ENCODE measurements around the gene PPIP5K1.
"Not testable (repeated sequence)": the region's sequence is repeated elsewhere in the genome, so short reads cannot be mapped to it uniquely, and the experiment has no call there.

PPIP5K1 gene

DNA sequence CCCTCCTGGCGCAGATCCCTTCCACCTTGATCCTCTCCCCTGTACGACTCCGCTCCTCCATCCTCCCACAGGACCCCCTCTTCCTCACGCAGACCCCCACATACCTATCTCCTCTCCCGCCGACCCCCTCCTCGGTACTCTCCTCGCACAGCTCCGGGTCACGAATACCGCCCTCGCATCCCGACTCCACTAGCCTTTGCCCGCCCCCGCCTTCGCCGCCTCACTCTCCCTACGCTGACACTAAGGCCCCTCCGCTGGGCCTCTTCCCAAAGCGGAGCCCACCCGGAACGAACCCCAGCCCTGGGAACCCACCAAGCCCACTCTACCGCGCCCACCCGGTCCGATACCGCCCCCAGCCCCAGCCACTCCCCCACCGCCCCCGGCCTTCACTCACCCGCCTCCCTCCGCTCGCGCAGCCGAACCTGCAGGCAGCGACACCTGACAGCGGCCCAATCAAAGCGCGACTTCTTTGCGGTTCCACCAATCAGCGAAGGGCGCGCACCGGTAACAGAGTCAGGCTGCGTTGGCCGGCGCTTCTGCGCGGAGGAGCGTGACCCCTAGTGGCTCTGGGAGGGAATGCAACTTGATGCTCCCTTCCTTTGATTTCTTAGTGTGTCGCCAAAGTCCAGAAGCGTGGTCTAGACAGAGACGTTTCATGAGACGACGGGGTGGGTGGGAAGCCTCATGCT lies at the start of gene PPIP5K1:
TSS of gene PPIP5K1 (minus strand) at position 431 of the 689 bp plus-strand sequence. CDS start 5,704 bp downstream, outside the sequence.
- DNase-seq: not testable (repeated sequence)

DNA sequence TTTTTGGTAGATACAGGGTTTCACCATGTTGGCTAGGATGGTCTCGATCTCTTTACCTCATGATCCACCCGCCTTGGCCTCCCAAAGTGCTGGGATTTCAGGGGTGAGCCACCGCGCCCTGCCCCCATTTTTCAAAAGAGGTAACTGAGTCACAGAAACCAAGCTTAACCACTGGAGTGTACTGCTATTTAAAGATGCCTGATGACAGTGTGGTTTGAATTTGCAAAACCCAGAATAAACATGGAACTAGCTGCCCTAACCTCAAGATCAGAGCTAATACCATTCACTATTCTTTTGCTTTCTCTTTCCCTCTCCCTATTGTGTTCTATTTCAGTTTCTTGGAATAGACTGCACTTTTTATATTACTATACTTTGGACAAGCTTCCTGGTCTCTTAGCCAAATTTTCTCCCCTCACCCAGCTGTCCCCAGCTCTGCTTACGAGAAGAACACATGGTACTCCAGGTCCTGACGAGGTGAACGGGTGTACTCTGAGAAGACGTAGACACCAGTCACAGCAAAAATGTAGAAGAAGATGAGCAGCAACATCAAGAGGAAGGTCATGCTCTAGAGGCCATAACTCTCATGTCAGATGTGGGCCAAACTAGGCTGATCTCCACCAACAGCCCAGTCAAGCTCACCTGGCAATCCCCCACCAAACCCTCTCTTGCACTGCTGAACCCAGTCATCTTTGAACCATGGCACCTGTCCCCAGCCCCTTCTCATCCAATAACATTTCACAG lies 48.6 kb upstream of the PPIP5K1 start:
- not testable (repeated sequence) for DNase-seq

DNA sequence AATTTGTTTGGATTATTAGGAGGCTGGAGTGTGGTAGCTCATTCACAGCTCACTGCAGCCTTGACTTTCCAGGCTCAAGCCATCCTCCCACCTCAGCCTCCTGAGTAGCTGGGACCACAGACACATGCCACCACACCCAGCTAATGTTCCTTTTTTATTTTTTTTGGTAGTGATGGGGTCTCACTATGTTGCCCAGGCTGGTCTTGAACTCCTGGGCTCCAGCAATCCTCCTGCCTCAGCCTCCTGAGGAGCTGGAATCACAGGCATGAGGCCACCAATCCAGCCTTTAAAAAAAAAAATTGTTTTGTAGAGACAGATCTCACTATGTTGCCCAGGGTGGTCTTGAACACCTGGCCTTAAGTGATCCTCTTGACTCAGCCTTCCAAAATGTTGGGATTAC lies 36.9 kb upstream of the PPIP5K1 start:
- not testable (repeated sequence) for DNase-seq

DNA sequence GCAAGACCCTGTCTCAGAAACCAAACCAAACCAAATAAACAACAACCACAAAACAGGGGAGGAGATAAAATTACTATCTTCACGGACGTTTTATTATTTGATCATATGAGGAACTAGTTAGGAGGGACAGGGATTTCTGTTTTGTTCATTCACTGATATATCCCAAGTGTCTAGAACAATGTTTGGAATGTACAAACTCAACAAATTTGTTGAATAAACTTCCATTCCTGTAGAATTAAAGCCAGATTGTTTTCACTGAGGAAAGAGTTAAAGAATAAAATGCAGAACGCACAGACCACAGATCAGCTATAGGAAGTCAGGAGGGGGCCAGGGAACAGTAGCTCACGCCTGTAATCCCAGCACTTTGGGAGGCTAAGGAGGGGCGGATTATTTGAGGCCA lies 35.1 kb upstream of the PPIP5K1 start:
- DNase-seq: no peak

DNA sequence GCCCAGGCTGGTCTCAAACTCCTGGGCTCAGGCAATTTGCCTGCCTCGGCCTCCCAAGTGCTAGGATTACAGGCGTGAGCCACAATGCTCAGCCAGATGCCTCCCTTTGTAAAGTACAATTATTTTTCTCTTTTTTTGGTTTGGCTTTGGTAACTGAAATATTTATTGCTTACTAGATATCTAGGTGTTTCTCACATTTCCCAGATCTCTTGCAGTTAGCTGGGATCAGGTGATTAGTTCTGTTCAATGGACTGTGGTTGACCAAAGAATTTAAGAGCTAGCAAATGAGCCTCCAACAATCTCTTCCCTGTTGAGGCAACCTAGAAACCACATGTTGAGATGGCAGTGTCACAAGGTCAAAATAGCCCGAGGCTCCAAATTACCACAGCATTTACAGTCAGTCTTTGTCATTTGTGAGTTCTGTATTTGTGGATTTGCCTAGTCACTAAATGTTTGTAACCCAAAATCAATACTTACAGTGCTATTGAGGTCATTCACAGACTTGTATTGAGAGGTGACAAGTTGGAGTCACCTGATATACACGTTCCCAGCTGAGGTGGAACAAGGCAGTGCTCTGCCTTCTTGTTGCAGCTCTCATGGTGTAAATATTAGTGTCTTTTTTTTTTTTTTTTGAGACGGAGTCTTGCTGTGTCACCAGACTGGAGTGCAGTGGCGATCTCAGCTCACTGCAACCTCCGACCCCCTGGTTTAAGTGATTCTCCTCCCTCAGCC lies 32.2 kb upstream of the PPIP5K1 start:
- not testable (repeated sequence) for DNase-seq

DNA sequence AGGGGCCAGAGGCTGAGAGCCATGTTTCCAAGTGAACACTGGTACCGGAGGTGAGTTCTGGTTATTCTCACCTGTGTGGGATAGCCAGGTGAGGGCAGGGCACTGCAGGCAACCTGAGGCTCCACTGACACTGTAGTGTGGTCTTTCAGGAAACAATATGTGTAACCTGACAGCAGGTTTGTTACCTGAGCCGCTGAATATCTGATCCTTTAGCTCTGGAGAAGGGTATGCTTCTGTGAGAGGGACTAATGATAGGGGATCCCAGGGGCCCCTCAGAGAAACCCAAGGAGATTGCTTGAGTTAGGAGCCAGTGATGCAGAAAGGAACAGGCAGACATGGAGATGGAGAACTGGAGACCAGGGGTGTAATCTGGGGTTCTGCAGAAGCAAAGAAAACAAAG lies 28.7 kb upstream of the PPIP5K1 start, which contains the start of gene STRC:
TSS of gene STRC (minus strand) at position 101 of the 400 bp plus-strand sequence. CDS start at position 23, 78 bp downstream.
- not testable (repeated sequence) for DNase-seq

DNA sequence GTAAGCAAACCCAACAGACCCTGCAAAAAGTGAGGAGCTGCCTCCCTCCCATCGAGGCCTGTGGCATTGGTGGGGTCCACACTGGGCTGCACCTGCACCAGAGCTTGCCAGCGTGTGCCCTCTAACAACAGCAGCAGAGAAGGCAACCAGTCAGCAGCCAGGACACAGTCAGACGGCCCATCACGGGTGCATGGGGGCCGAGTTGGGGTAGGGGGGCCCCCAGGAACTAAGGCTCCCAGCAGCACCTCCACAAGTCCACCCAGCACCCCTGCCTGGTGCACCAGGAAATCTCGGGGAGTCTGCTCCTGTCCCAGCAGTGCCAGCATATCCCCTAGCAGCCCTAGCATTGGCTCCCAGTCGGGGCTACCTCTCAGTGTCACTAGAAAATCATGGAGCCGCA lies 27.7 kb upstream of the PPIP5K1 start:
- DNase-seq: not testable (repeated sequence)

DNA sequence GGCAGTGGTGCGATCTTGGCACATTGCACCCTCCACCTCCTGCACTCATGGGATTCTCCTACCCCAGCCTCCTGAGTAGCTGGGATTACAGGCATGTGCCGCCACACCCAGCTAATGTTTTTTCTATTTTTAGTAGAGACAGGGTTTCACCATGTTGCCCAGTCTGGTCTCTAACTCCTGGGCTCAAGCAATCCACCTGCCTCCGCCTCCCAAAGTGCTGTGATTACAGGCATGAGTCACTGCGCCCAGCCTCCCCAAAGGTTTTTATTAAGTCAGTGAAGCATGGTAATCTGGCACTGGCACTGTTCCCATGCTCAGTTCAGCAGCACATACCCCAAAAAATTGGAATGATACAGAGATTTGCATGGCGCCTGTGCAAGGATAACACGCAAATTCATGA lies 12.2 kb upstream of the PPIP5K1 start:
- not testable (repeated sequence) for DNase-seq

DNA sequence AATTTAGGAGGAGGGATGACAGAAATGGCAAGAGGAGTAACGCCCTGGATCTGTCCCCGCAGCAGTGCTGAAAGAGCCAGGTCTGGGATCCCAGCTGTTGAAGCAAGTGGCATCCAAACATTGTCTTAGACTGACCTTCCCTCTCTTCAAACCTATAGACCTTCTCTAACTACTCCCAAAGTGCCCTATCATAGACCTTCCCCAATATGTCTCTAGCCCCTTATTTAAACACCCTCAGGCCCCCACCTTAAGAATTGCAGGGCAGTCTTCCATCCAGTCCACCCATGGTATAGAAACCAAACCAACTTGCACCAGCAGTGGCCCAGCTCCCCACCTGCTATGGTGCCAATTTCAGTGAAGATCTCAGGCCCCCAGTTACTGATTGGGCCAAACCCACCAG lies 10.2 kb upstream of the PPIP5K1 start:
- DNase-seq: not testable (repeated sequence)

DNA sequence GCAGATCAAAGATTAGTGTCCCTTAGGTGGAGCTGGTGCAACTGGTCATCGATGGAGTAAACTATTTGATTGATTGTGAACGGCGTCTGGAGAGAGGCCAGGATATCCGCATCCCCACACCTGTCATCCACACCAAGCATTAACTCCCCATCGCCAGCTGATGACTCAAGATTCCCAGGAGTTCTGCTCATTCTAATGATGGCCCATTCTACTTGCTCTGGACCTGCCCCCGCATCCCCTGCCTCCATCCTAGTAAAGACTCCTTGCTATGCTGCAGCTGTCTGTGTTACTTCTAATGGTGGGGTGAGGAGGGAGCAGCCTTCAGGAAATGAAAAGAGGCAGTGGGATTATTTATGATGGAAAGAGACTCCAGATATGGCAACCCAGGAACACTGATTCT lies 9.1 kb upstream of the PPIP5K1 start:
- DNase-seq: not testable (repeated sequence)

DNA sequence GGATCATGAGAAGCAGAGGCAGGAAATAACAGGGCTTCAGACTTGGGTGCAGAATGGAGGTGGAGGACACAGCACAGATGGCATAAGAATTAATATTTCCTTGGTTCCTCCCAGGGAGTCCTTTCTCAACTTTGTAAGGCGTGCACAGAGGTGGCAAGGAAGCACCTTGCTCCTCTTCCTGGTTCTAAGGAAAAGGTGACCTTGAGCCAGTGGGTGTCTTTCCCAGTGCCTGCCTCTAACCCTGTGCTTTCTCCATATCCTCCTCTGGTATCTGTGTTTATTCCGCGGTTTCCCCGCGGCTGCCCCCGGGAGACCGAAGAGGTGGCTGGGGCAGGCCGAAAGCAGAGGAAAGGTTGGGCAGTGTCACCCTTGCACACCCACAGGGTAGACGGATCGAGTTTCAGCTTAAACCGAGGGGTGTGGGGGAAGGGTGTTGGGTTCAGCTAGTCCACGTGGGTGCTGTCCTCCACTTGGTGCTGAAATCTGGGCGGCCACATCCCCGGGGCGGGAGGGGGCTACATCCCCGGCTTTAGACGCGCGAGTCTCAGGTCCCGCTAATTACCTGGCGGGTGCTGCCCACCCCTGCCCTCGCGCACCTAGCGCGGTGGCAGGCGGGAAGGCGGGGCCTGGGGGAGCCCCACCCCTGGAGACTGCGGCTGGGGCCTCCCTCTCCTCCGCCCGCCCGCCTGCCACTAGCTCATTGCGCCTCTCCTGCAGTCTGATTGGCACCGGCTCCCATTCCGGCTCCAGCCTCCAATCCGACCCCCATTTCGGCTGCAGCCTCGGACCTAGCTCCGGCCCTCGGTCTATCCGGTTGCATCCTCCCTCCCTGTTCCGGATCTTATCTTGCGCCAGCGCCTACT lies 3.6 kb upstream of the PPIP5K1 start, which contains the start of gene CKMT1B:
TSS of gene CKMT1B (plus strand) at position 700 of the 863 bp plus-strand sequence. CDS start 192 bp downstream, outside the sequence.
- not testable (repeated sequence) for DNase-seq

DNA sequence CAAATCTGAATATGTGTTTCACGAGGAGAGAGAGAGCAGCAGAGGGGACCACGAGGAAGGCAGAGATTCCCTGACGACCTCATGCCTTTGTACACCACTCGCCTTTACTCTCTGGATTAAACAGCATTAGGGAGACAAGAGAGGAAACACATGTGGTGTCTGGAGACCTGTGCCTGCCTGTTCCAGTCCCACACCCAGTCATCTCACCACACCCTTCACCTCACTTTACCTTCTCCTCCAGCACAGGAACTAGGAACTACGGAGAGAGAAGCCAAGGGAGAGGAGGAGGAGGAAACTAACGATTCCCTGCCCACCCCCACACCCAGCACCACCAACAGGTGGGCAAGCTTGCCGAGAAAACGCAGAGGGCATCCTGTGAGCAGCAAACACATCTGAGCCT lies 2.8 kb upstream of the PPIP5K1 start:
- not testable (repeated sequence) for DNase-seq

DNA sequence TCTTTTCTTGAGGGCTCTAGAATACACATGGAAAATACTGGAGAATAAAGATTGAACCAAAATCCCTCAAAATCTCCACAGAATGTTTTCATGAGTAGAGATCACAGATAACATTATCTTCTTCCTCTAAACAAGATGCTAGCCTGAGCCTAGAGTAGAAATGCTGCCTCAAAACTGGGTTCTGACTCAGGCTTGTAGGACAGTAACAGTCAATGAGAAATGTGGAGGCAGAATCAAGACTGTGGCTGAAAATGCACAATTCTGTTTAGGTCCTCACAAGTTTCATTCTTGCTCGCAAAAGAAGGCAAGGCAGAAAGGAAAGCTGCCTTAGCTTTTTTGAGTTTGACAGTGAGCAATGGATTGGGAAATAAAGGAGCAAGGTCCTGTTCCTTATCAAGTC lies 15.4 kb downstream of the PPIP5K1 start:
- not testable (repeated sequence) for DNase-seq

DNA sequence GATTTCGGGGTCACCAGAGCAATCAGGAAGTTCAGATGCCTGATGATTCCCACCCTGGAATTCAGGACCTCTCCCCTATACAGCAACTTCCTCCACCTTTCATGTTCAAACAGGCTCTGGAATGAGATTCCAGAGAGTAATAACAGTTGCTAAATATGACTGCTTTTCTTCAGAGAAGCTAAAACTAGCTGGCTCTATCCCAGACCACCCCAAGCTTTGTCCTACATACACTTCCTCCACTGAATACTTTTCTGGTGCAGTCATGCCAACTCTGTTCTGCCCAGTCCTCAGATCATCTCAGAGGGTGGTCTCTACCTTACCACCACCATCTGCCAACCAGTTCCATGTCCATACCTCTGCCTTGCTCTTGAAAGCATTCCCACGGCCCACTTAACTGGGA lies 23.4 kb downstream of the PPIP5K1 start:
- not testable (repeated sequence) for DNase-seq

DNA sequence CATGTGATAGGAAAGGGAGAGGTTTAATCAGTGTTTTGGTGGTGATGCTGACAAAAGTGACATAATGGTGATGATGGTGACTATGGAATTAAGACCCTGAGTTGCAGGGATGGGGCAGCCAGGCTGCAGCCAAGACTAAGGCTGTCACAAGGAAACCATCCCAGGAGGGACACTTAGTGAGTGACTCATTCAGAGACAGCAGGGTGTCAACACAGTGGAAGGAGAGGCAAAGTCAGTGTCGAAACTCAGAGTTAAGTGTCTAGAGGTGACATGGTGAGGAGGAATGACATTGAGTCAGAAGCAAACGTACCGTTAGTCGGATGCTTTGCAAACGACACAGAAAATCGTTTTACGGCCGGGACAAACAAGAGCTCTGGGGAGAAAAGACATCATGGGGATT lies 26.2 kb downstream of the PPIP5K1 start:
- not testable (repeated sequence) for DNase-seq

DNA sequence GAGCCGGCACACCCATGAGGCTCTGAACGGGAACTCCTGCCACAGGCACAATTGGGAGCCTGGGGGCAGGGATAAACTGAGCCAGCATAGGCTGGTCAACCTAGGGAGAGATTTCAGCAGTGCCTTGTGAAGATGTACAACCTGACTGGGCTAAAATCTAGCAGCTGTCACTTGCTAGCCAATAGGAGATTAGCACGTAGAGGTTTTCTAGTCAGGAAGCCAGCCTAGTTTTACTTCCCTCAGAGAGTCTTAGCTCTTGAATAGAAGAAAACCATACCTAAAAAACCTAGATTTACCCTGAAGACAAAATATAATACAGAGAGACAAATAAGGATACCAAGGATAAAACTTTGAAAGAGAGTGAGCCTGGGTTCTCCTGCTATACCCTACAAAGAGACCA lies 27.3 kb downstream of the PPIP5K1 start:
- not testable (repeated sequence) for DNase-seq

DNA sequence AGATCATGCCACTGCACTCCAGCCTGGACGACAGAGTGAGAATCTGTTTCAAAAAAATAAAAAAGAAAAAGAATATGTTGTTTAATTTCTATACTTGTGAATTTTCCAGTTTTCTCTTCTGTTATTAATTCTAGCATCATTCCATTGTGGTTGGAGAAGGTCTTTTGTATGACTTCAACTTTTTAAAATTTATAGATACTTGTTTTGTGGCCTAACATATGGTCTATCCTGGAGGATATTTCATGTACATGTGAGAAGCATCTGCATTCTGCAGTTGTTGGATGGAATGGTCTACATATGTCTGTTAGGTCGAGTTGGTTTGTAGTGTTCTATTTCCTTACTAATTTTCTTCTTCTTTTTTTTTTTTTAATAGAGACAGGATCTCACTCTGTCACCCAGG lies 37.0 kb downstream of the PPIP5K1 start:
- DNase-seq: no peak

DNA sequence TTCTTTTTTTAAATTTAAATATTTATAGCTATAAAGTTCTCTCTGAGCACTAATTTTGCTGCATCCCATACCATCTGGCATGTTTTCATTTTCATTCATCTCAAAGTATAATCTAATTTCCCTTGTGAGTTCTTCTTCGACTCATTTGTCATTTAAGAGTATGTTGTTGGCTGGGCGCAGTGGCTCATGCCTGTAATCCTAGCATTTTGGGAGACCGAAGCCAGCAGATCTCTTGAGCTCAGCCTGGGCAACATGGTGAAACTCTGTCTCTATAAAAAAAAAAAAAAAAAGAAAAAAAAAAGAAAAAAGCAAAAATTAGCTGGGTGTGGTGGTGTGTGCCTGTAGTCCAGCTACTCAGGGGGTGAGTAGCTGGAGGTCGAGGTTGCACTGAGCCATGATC lies 37.8 kb downstream of the PPIP5K1 start:
- no peak for DNase-seq

DNA sequence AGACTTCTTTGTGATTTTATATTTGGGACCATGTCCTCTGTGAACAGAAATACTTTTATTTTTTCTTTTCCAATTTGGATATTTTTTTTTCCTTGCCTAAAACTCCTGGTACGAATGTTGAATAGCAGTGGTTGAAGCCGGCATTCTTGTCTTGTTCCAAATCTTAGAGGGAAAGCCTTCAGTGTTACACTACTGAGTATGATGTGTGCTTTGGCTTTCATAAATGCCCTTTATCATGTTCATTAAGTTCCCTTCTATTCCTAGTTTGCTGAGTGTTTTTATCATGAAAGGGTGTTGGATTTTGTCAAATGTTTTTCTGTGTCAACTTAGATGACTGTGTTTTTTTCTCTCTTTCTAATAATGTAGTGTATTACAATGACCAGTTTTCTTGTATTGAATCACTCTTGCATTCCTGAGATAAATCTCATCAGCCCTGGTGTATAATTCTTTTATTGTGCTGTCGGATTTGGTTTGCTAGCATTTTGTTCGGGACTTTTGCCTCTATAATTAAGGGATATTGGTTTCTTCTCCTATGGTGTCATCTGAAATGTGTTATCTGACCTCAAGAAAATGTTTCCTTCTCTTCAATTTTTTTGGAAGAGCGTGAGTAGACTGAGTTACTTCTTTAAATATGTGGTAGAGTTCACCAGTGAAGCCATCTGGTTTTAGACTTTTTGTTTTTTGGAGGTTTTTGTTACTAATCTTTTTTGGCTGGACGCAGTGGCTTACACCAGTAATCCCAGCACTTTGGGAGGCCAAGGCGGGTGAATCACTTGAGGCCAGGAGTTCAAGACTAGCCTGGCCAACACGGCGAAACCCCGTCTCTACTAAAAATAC lies 39.3 kb downstream of the PPIP5K1 start:
- no peak for DNase-seq

DNA sequence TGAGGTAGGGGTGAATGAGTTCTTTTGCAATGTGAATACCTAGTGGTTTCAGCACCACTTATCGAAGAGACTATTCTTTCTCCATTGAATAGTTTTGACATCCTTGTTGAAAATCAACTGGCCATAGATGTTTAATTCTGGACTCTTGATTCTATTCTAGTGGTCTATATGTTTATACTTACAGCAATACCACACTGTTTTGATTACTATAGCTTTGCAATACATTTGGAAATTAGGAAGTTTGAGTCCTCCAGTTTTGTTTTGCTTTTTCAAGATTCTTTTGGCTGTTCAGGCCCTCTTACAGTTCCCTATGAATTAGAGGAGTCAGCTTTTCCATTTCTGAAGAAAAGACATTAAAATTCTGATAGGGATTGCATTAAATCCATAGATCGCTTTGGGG lies 42.5 kb downstream of the PPIP5K1 start:
- no peak for DNase-seq

DNA sequence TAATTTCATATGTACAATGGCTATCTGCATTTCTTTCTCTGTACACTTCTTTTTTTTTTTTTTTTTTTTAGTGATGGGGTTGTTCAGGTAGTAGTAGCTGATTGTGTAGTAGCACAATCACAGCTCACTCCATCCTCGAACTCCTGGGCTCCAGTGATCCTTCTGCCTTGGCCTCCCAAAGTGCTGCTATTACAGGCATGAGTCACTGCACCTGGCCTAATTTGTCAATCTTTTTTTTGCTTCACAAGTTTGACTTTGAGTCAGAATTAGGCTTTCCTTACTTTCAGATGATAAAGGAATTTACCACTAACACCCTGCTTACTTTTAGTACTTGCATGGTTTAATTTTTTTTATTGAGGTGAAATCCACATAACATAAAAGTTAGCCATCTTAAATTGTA lies 44.6 kb downstream of the PPIP5K1 start:
- DNase-seq: no peak
